NCI-H2196 (cell line): Measurements from ENCODE around the gene CLMP.
"Not testable (repeated sequence)": the region's sequence is repeated elsewhere in the genome, so short reads cannot be mapped to it uniquely, and the experiment has no call there.

Experiments
- DNase-seq: peaks from one replicate; lab custom pipeline; 2025; ENCODE audit not compliant: unreplicated experiment; lab: John Stamatoyannopoulos, UW

The CLMP gene

DNA sequence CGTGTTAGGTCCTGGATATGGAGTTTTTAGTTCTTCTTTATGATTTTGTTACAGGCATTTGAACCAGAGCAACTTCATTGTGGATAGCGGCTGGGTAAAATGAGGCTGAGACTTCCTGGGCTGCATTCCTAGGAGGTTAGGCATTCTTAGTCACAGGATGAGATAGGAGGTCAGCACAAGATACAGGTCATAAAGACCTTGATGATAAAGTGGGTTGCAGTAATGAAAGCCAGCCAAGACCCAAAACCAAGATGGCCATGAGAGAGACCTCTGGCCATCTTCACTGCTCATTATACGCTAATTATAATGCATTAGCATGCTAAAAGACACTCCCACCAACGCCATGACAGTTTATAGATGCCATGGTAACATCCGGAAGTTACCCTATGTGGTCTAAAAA lies 23.4 kb upstream of the CLMP start:
- no peak for DNase-seq

DNA sequence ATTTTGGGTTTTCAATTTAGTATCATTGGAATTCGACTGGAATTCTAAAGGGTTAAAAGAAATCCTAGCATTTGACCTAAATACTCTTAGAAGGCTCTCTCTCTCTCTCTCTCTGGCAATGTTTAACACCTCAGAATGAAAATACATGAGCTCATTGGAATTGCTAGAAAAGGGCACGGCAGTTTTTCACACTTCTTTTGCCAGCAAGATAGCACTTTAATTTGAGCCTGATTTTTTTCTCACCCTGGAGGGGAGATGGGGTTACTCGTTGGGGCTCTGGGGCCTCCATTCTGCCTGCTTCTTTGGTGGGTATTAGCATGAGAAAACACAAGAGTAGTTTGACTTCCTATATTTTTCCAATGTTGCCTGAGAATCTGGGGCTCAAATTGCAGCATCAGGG lies 22.8 kb upstream of the CLMP start:
- no peak for DNase-seq

DNA sequence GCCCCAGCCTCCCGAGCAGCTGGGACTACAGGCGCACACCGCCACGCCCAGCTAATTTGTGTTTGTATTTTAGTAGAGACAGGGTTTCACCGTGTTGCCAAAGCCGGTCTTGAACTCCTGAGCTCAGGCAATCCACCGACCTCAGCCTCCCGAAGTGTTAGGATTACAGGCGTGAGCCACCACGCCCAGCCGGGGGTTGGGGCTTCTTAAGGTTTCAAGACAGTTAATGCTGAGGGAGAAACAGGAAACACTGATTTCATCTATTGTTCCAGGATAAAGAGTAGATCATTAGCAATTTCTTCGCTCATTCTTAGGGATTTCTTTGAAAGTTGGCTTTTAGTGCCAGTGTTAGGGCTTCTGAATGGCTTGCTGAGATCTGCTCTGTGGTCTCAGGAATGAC lies 21.2 kb upstream of the CLMP start:
- DNase-seq: no peak

- no peak for DNase-seq
Observed at GRCh38 chr11:123214940-123215339, 19.9 kb upstream of the CLMP start.

GRCh38 chr11:123214396-123214795 lies 19.3 kb upstream of the CLMP start:
- no peak for DNase-seq

GRCh38 chr11:123213307-123213771 lies 18.3 kb upstream of the CLMP start:
- no peak for DNase-seq

- DNase-seq: no peak
Observed at GRCh38 chr11:123212406-123212805, 17.4 kb upstream of the CLMP start.

DNA sequence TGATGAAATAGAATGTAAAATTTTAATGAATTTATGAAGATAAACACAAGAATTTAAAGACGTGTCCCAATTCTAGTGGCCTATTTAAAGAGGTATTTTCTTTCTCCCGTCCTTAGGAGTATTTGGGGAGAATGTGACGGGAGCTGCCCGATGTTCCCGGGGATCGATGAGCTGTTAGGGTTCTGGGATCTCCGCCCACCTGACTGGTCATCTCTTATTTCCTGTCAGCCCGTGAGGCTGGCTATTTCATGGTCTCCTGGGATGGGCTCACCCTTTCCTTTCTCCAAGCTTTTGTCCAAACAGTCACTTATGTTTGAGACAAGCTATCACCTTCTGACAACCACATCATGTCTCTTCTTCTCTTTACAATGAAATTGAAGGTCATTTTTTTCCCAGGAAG lies 16.9 kb upstream of the CLMP start:
- DNase-seq: no peak

DNA sequence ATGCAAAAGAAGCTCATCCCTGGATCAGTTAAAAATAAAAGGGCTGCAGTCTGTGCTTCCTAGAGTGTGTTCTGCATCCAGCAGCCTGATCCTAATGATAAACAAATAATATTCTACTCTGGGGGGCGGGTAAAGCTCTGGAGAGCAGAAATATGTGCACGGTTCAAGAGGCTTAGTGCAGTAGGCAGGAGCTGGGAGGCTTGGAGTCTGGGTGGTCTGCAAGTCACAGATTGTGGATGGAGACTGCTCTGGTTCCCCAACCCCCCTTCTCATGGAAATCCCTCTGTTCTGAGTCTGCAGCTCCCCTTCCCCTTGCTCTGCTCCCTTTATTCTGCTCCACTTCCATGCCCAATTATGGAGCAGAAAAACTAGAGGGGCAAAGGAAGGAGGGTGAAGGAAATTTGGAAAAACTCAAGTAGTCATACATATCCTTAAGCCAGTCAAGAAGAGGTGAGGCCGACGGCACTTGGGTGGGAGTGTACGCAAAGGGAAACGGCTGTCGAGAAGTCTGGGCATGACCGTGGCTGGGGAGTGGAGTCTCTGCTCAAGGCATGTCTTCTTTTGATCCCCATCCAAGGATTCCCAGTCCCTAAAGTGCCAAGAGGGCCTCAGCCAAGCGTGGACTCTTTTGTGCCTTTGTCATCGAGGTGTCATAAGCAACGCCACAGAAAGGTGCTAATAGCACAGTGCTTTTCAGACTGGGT lies 16.3 kb upstream of the CLMP start:
- no peak for DNase-seq

- no peak for DNase-seq
Observed at GRCh38 chr11:123209591-123209990, 14.5 kb upstream of the CLMP start.

- peak; percentile 6 for DNase-seq
Observed at GRCh38 chr11:123206791-123207434, 11.9 kb upstream of the CLMP start.

- DNase-seq: not testable (repeated sequence)
Observed at GRCh38 chr11:123206055-123206454, 11.0 kb upstream of the CLMP start.

GRCh38 chr11:123203934-123204333 lies 8.9 kb upstream of the CLMP start:
- no peak for DNase-seq

- DNase-seq: no peak
Observed at GRCh38 chr11:123203471-123203870, 8.4 kb upstream of the CLMP start.

GRCh38 chr11:123202155-123203151 lies 7.4 kb upstream of the CLMP start:
- DNase-seq: no peak

DNA sequence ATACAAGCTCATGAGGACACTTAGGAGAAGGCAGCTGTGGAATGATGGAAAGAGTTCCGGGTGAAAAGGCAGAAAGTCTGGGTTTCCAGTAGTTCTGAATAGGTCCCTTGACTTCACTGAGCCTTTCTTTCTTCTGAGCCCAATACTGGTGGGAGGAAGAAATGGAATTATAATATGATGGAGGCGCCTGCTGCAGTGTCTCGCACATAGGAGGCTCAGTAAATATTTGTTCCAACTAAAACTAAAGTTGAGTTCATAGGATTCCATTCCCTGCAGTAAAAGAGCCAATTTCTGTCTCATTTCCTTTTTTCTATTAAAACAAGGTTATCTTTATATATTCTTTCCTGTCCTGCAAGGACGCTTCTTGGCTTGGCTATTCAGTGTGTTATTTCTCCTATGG lies 5.2 kb upstream of the CLMP start:
- no peak for DNase-seq

- DNase-seq: no peak
Observed at GRCh38 chr11:123197711-123198110, 2.7 kb upstream of the CLMP start.

DNA sequence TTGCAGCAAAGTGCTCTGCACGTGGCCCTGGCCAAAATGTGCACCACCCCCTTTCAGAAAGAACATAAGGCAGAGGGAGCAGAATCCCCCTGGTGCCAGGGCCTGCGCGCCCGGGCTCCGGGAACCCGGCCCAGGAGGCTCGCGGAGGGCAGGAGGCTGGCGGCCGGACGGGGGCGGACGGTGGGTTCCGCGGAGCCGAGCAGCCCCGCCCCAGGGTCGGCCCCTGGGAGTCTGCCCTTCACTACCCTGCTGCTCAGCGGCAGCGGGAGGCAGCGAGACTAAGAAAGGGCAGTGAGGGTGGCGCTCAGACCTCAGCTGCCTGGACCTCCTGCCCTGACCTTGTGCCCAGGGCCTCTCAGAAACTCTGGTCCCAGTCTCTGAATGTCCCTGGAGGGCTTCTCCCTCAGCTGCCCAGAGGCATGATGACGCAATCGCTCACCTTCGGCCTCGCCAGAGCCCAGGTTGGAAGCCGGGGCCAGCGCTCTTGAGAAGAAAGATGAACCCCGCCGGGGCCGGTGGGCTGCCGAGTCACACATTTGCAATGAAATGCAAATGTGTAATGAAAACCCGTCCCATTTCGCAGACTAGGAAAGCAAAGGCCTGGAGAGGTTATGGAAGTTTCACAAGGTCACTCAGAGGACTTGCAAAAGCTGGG lies 1.1 kb upstream of the CLMP start:
- DNase-seq: no peak

- DNase-seq: no peak
Observed at GRCh38 chr11:123194337-123195187, 486 bp downstream of the CLMP start.

- DNase-seq: no peak
Observed at GRCh38 chr11:123193742-123194141, 1.3 kb downstream of the CLMP start.
